NB4 (cell line): ENCODE data around the gene CA10.

Experiments
- DNase-seq: peaks from one replicate; pipeline ENCODE4 v3.0.0; 2010; ENCODE audit warnings: low read depth
- H3K4me3 ChIP-seq: one replicate; pipeline ENCODE4 v1.5.1; 2011; ENCODE audit warnings: mild to moderate bottlenecking, low read depth, low read length, moderate library complexity
- MYC ChIP-seq: IDR thresholded peaks from 2 replicates; pipeline ENCODE4 v1.6.1; 2011; ENCODE audit warnings: low read depth, low read length
- POLR2A ChIP-seq: IDR thresholded peaks from 2 replicates; pipeline ENCODE4 v1.6.1; 2011; ENCODE audit warnings: mild to moderate bottlenecking; ENCODE audit not compliant: insufficient read length; ENCODE audit errors: extremely low read depth
- TF ChIP-seq, protein P1 (sequence below): IDR thresholded peaks from one replicate; pipeline ENCODE4 v1.5.1; 2012; ENCODE audit warnings: low read depth, low read length
- TF ChIP-seq, protein P2 (sequence below): IDR thresholded peaks from 2 replicates; pipeline ENCODE4 v1.6.1; 2011; ENCODE audit warnings: low read depth, low read length

CA10 gene

DNA sequence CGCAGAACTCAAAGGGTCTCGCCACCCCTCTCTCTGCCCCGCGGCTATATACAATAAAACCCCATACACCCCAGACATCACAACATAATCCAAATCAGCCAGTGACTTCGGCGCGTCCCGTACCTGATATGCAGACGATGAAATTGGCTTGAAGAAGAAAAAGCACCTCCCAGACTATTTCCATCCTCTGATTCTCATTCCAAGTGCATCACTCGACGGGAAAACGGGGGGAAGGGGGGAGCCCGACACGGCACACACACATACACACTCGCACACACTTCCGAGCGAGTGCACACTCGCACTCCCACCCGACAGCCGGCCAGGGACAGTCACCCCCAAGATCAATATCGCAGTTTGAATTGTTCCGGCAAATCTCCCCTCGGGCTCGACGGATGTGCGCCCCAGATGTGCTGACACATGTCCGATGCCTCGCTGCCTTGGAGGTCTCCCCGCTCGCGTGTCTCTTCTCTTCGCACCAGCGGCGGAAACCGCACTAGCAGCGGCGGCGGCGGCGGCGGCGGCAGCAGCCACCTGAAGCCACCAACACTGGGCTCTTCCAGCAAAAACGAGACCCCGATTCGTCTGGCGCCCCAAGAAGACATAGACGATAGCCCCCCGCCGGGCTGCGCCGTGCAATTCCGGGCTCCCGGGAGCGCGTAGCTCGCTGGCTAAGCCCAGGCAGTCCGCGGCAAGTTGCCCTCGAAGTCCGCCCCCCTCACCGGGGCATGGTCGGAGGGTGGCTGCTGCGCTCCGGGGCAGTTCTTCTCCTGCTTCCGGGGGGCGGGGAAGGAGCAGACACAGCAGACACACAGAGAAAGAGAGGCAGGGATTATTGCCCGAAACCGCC is 688 bp downstream of the CA10 start:
- H3K4me3 ChIP-seq = no peak overlapping the region
- no peak for DNase-seq
- TF ChIP-seq, protein P1, sequence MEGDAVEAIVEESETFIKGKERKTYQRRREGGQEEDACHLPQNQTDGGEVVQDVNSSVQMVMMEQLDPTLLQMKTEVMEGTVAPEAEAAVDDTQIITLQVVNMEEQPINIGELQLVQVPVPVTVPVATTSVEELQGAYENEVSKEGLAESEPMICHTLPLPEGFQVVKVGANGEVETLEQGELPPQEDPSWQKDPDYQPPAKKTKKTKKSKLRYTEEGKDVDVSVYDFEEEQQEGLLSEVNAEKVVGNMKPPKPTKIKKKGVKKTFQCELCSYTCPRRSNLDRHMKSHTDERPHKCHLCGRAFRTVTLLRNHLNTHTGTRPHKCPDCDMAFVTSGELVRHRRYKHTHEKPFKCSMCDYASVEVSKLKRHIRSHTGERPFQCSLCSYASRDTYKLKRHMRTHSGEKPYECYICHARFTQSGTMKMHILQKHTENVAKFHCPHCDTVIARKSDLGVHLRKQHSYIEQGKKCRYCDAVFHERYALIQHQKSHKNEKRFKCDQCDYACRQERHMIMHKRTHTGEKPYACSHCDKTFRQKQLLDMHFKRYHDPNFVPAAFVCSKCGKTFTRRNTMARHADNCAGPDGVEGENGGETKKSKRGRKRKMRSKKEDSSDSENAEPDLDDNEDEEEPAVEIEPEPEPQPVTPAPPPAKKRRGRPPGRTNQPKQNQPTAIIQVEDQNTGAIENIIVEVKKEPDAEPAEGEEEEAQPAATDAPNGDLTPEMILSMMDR = no peak
- TF ChIP-seq, protein P2, sequence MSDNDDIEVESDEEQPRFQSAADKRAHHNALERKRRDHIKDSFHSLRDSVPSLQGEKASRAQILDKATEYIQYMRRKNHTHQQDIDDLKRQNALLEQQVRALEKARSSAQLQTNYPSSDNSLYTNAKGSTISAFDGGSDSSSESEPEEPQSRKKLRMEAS = no peak
- TF ChIP-seq MYC (no peak), POLR2A (no peak)

DNA sequence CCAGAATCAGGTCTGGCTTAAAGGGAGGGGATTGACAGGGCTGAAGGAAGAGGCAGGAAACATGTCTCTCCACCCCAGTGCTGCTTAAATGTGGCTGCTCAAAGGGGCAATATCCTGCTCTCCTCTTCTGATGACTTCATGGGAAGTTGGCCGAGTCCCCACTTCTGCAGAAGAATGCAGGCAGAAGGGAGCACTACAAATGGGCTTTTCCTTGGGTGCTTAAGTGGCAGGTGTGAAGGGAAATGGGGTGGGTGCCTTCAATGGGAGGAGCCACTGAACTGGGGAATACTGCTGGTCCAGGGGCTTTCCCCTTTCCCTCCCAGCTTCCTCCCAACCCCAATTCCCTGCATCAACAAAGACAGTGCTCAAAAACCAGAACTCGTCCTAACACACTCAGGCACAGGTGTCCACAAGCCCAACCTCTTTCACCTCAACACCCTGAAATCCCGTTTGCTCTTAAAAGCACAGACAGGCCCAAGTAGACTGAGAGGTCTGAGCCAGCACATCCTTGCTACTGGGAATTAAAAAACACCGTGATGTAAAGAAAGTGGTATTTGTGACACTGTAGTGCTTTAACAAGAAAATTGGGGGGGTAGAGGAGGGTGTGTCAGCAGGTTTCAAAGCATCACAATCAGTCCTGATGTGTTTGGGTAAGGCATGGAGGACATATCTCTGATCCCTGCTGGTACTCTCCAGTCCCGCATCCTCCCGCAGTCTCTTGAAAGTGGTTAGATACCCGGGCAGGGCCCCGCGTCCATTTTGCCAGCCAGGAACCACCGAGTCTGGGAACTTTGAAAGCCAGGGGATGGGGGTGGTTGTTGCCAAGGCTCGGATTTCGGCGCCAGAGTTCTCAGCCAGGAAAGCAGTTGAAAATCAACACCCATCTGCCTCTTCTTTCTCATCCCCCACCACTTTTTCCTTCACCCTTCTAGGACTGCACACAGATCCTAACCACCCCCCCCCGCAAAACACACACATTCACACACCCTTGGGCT is 1.6 kb downstream of the CA10 start:
- DNase-seq = no peak
- H3K4me3 ChIP-seq = no peak overlapping the region
- TF ChIP-seq POLR2A (no peak), MYC (no peak)
- TF ChIP-seq, protein P1 = no peak
- TF ChIP-seq, protein P2 = no peak

DNA sequence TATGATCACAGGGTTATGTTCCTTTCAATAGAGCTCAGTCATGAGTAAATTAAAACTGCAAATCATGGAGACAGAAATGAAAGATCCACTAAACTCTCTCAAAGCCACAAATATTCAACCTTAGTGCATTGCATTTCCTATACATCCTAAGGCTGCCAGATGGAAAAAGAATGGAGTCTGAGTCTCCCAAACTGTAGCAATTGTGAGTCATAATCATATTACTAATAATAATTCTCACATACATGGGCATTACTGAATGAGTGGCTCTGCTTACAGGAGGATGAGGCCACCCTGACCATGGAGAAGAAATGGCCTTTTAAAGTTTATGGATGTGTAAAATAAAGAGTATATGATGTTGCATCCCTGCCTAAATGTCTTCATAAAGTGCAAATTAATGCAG is 3.2 kb downstream of the CA10 start:
- no peak for DNase-seq
- H3K4me3 ChIP-seq = no peak overlapping the region
- TF ChIP-seq, protein P1 = no peak
- TF ChIP-seq, protein P2 = no peak
- TF ChIP-seq POLR2A = no peak
- no peak for TF ChIP-seq MYC

DNA sequence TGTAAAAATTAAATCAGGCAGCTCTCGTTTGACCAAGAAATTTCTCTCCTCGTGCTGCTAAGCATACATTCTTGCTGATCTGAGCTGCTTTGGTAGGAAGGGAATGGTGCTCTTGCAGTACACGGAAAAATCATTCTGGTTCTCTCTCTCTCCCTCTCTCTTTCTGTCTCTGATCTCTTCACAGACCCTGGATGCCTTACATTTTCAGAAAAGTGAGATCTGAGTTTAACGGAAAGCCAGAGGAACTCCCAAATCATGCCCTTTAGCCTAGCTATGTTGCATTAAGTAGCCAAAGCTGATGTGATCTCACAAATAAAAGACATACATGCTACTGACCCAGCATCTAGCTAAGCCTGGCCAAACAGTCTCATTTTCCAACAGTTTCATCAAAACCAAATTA is 4.0 kb downstream of the CA10 start:
- H3K4me3 ChIP-seq = no peak overlapping the region
- DNase-seq = no peak
- TF ChIP-seq, protein P2 = no peak
- TF ChIP-seq, protein P1 = no peak
- TF ChIP-seq POLR2A = no peak

DNA sequence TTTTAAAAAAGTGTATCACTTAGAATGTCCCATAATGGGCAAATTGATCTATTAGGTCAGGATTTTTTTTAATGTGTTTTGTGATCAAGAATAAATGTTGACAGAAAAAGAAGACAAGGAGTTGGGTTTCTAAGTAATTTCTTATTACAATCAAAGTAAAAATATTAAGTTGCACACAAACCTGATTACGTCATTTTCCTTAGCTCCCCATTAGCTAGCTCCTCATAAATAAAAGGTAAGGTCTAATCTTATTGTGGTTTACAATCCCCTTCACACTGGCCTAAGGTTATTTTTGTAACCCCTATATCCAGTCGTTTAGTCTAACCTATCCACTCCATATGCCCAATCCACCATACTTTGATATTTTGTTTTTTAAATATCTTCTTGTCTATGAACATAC is 7.6 kb downstream of the CA10 start:
- no peak overlapping the region for H3K4me3 ChIP-seq
- TF ChIP-seq MYC (no peak), POLR2A (no peak)
- TF ChIP-seq, protein P2 = no peak
- TF ChIP-seq, protein P1 = no peak
- no peak for DNase-seq
